G401.6 (cell line): Measurements from ENCODE around the gene CEP20.
"Not testable (repeated sequence)": the region's sequence is repeated elsewhere in the genome, so short reads cannot be mapped to it uniquely, and the experiment has no call there.

Experiments used
- FAIRE-seq: peaks from 2 replicates; lab custom pipeline; 2012; peaks lifted over from hg19 to GRCh38; lab: Jason Lieb, UNC

The CEP20 gene

GRCh38 chr16:15857724-15858560, 30.5 kb downstream of the CEP20 start:
- FAIRE-seq: no peak

- no peak for FAIRE-seq
Observed at GRCh38 chr16:15856901-15857698, 31.3 kb downstream of the CEP20 start, which contains the start of gene MYH11. TSS of gene MYH11 (minus strand) at chr16:15857028. CDS start at chr16:15838252, 18,776 bp downstream.

GRCh38 chr16:15856182-15856581, 32.2 kb downstream of the CEP20 start:
- FAIRE-seq: no peak

DNA sequence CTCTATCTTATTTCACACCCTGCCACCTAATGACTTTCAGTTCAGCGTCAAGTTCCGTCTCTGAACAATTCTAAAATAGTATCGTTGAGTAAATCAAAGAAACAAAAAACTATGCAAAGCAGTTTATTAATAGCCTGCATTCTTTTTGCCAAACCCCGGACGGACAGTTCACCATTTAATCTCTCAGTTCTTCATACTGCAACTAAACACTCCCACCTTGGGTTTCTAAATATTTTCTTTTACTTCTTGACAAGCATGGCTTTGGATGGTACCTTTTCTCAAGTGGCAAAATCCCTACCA, 32.7 kb downstream of the CEP20 start:
- FAIRE-seq: no peak

GRCh38 chr16:15854906-15855703, 33.3 kb downstream of the CEP20 start:
- no peak for FAIRE-seq

DNA sequence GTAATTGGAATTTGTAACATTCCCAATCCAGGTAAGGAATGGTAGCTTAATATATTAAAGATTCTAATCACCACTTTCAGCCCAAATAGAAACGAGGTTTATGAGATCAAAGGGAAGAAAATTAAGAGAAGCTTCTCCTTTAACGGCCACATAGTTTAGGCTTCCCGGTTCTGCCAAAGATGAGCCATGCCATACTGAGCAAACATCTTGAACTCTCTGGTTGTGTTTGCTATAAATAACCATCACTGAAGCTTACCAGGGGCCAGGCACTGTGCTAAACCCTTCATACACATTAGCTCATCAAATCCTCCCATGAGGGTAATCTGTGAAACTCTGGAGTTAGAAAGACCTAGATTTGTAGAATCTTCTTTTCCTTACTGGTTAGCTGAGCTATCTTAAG, 34.3 kb downstream of the CEP20 start:
- FAIRE-seq: no peak

- no peak for FAIRE-seq
Observed at GRCh38 chr16:15853021-15853420, 35.4 kb downstream of the CEP20 start.

GRCh38 chr16:15850555-15850954, 37.8 kb downstream of the CEP20 start:
- not testable (repeated sequence) for FAIRE-seq

DNA sequence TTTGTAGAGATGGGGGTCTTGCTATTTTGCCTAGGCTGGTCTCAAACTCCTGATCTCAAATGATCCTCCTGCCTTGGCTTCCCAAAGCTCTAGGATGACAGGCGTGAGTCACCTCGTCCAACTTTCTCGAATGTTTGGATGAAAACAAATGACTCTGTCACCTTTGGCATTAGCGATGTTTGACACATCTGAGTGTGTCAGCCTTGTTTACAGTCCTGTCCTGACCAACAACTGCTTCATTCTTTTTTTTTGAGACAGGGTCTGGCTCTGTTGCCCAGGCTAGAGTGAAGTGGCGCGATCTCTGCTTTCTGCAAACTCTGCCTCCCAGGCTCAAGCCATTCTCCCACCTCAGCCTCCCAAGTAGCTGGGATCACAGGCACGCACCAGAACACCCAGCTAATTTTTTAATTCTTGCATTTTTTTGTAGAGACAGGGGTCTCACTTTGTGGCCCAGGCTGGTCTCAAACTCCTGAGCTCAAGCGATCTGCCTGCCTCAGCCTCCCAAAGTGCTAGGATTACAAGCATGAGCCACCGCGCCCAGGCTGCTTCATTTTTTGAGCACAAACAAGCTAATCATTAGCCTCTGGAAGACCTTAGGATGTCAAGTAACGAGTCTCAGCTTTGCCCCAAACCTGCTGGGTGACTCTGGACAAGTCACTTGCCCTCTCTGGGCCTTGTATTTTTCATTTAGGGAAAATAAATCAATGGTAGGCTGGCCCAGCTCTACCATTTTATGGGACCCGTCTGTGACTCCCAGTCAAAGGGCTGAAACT, 39.0 kb downstream of the CEP20 start:
- FAIRE-seq: no peak

DNA sequence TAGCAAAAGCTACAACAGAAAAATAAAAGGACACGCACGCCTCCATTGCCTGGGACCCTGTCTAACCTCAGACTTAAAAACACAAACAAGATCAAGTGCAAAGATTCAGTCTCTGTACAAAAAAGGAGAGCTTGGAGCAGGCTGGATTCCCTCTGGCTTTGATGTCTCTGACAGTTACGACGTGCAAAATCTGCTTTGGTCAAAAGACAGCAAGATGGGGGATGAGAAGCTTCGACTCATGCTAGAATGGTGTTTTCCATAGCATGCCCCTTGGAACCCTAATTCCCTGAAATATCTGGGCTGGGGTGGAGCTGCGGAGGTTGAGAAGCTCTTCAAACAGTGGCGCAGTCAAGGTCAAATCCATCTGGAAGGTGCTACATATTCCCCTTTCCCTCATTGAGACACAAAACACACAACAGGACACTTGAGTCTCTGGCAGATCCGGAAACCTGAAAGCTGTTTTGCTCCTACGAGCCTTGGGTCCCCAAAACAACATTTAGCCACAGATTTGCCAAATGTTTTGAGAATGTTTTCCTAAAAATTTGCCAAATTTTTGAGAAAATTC, 40.7 kb downstream of the CEP20 start:
- FAIRE-seq: no peak

GRCh38 chr16:15846510-15846909, 41.9 kb downstream of the CEP20 start:
- FAIRE-seq: no peak

DNA sequence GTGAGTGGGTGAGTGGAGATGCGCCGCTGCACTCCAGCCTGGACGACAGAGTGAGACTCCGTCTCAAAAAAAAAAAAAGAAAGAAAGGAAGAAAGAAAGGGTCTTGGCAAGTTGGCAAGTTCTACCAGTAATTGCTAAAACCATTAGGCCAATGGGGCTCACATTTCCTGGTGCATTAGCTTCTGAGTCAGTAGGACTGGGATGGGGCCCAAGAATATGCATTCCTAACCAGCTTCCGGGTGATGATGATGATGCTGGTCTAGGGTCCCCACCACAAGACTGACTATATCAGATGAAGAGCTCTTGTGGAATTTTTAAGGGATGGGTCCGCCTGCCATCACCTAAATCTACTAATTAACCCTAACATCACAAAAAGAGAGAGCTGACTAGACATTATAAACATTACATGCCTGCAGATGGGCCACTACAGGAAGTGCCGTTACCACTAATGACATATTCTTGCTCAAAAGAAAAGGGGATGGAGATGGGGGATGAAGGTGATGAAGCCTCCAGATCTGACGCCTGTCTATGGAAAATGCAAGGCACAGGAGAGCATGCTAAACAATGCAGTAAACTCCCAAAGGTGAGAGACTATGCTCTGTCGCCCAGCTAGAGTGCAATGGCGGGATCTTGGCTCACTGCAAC, 44.6 kb downstream of the CEP20 start:
- no peak for FAIRE-seq

GRCh38 chr16:15839204-15839603, 49.2 kb downstream of the CEP20 start:
- not testable (repeated sequence) for FAIRE-seq

GRCh38 chr16:15837761-15838160, 50.6 kb downstream of the CEP20 start:
- no peak for FAIRE-seq

DNA sequence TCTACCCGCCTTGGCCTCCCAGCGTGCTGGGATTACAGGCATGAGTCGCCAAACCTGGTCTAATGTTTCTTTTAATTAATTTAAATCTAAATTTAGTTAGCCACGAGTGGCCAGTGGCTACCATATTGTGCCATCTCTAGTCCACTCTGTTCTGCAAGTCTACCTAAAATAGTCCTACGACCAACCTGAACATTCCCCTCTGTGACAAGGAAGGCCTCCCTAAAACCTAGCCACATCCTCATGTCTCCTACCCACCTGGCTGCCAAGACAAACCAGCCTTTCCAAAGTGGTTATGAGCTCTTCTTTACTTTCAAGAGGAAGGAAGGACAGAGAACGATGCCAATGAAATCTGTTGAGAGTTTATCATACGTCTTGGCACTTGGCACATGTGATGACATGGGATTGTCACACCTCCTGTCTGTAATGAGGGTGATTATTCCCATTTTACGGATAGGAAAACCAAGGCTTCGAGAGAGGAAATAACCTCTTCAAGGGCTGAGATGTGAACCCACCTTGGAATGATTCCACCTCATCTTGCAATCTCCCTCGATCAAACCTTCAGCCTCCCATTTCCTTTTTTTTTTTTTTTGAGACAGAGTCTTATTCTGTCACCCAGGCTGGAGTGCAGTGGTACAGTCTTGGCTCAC, 51.3 kb downstream of the CEP20 start:
- no peak for FAIRE-seq

DNA sequence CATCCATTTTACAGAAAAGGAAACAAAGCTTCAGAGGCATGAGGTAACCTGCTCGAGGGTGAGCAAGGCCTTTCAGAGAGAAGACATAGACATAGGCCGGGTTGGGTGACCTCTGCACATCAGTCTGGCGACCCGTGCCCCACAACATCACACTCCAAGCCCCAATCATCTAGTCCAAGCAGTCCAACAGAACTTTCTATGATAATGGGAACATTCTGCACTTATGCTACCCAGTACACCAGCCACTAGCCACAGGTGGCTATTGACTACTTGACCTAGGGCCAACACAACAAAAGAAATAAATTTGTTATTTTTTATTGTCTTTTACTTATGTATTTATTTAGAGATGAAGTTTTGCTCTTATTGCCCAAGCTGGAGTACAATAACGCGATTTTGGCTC, 52.3 kb downstream of the CEP20 start:
- FAIRE-seq: no peak

DNA sequence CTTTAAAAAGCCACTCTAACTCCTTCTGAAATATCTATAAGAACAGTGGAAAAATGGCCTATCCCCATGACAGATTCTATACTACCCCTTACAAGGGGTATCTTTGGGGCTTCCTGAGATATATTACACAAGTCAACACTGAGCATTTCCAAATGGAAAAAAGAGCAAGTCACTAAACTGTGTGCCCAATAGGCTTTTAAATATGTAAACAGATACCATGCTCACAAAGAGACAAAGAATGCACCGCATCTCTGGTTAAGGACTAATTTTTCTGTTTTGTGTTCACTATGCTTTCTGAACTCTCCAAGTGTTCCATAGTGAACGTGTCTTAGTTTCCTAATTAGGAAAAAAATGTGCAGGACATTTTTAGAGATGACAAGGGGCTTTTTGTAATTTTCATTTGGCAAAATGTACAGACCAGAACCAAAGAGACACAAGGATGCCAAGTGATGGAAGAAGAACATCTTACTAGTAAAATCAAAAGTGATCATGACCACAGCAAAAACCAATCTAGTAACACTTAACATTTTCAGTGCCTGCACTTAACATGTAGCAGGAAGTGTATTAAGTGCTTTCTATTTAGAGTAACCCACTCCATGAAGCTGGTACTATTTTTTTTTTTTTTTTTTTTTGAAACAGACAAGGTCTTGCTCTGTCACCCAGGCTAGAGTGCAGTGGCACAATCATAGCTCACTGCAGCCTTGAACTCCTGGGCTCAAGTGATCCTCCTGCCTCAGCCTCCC, 53.1 kb downstream of the CEP20 start:
- no peak for FAIRE-seq

DNA sequence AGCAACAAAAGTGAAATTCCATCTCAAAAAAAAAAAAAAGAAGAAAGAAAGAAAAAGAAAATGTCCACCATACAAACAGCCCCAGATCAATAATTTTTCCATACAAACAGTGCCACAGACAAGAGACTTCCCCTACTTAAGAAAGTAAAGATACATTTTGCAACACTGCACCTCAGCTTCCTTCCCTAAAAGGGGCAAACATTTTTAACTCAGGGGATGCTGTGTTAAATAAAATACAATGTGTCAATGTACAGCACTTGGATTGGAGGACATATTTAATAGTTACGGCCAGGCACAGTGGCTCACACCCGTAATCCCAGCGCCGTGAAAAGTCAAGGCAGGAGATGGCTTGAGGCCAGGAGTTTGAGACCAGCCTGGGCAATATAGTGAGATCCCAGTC, 53.9 kb downstream of the CEP20 start:
- no peak for FAIRE-seq

DNA sequence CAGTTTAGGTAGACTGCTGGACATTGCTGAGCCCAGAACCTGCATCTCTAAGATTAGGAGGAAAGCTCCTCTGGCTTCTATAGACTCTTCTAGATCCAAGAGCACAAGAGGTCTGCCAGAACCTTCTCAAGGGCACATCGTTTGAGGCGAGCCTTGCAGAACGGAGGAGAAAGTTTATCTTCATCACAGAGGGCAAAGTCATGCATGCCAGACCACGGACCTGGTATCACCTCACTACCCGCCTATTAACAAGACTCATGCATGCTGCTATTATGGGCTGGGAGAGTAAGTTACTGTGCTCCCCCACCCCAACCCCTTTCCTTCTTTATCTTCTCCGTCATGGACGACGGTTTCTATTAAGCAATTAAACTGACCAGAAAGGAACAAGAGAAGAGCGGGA, 54.9 kb downstream of the CEP20 start:
- no peak for FAIRE-seq

DNA sequence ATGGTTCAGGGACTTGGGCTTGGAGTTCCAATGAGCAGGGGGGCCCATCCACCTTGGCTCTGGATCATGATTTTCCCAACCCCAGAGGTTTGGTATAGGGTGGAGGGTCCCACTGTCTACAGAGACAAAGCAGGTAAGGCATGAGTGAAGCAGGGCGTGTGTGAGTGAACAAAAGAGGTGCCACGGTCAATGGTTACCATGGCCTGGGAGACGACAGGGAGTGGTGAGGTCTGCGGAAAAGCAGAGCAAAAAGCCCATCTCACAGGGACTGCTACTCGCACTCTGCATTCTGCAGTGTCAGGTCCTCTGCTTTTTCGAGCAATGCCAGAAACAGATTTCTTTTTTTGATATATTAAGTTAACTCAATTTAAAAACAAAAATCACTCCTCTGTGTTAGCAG, 56.2 kb downstream of the CEP20 start:
- no peak for FAIRE-seq
